Panc1 (cell line): ENCODE data around the gene SLC25A5. TPM values are rescaled to one million over a fixed set of nuclear protein-coding genes. Genes with fewer than 3 reads are reported as not detected.

Experiments
- ATAC-seq: fragments of 200-7000 bp; cut with Tn5 transposase; 2 replicates; pipeline ENCODE4 v1.9.1; 2020; ENCODE audit warnings: mild to moderate bottlenecking, moderate library complexity
- BruUV-seq: library from RNA; stranded (reverse); fragments of 400-500 nt; replicated peaks from 2 replicates; lab custom pipeline; 2021; lab: Mats Ljungman, UMichigan
- CTCF ChIA-PET: fragments of 300-600 bp; sonication (Branson Sonifier 250); formaldehyde crosslinking; loops from one replicate; lab custom pipeline; 2022; ENCODE audit warnings: antibody characterized with exemption; lab: Charles Lee
- POLR2A ChIA-PET: fragments of 300-600 bp; sonication (Branson Sonifier 250); formaldehyde crosslinking; loops from one replicate; lab custom pipeline; 2022; ENCODE audit warnings: antibody characterized with exemption; lab: Charles Lee
- DNase-seq: peaks from one replicate; pipeline ENCODE4 v3.0.0-alpha.2; 2010; ENCODE audit warnings: low read depth, low spot score
- H3K27ac ChIP-seq: 2 replicates; pipeline ENCODE4 v1.5.1; 2011; ENCODE audit warnings: mild to moderate bottlenecking, low read length, inconsistent platforms
- H3K27me3 ChIP-seq: fragments of 200-500 bp; sonication (Bioruptor generic); 2 replicates; pipeline ENCODE4 v1.6.0; 2014; ENCODE audit warnings: low read length, inconsistent platforms; ENCODE audit not compliant: control insufficient read depth, insufficient read depth
- H3K36me3 ChIP-seq: fragments of 200-500 bp; sonication (Bioruptor generic); 2 replicates; pipeline ENCODE4 v1.5.1; 2014; ENCODE audit warnings: inconsistent platforms, mild to moderate bottlenecking, low read length, moderate library complexity; ENCODE audit not compliant: control insufficient read depth, insufficient read depth
- H3K4me1 ChIP-seq: 2 replicates; pipeline ENCODE4 v1.5.1; 2011; ENCODE audit warnings: inconsistent platforms, mild to moderate bottlenecking, low read length, moderate library complexity; ENCODE audit not compliant: control insufficient read depth, insufficient read depth
- H3K4me3 ChIP-seq, 2 experiments: 2 replicates each; pipeline ENCODE4 v1.5.1; 2011 to 2012; ENCODE audit warnings: low read depth in 2 of 2, low read length in 2 of 2, mild to moderate bottlenecking in 2 of 2, inconsistent platforms in 1 of 2, moderate library complexity in 1 of 2
- H3K9me3 ChIP-seq: fragments of 200-500 bp; sonication (Bioruptor generic); 2 replicates; pipeline ENCODE4 v1.5.1; 2014; ENCODE audit warnings: low read depth, mild to moderate bottlenecking, inconsistent platforms, low read length, moderate library complexity; ENCODE audit not compliant: control insufficient read depth, insufficient read depth
- POLR2AphosphoS5 ChIP-seq: IDR thresholded peaks from 2 replicates; pipeline ENCODE4 v1.6.1; 2012; ENCODE audit warnings: mild to moderate bottlenecking, low read depth, low read length, moderate library complexity
- SIN3A ChIP-seq: IDR thresholded peaks from 2 replicates; pipeline ENCODE4 v1.6.1; 2012; ENCODE audit warnings: low read depth, mild to moderate bottlenecking, low read length, moderate library complexity, borderline replicate concordance; ENCODE audit not compliant: insufficient read depth
- TCF7L2 ChIP-seq: IDR thresholded peaks from 2 replicates; pipeline ENCODE4 v1.6.1; 2011; ENCODE audit warnings: mild to moderate bottlenecking, low read depth, low read length, inconsistent platforms
- in situ Hi-C: cut with HindIII; loops from 2 replicates; pipeline ENCODE4 v1.10.0; 2016; ENCODE audit warnings: low sequenced_read_pairs, low pct_unique_long_range_greater_than_20kb
- intact Hi-C: fragments of 100-400 bp; cut with micrococcal nuclease; formaldehyde crosslinking; loops from one replicate; pipeline ENCODE4 v1.10.0; 2022; ENCODE audit not compliant: unreplicated experiment
- total RNA-seq: library from RNA; stranded (reverse); gene quantifications from one replicate; pipeline ENCODE4 v1.2.1, GENCODE V29; 2021; ENCODE audit not compliant: unreplicated experiment
- TF ChIP-seq, protein P1 (sequence below): fragments of 450-650 bp; IDR thresholded peaks from 2 replicates; pipeline ENCODE4 v1.5.1; 2017; ENCODE audit warnings: mild to moderate bottlenecking
- TF ChIP-seq, protein P2 (sequence below), 2 experiments: IDR thresholded peaks; 2 replicates each; pipeline ENCODE4 v1.6.1; 2011 to 2012; ENCODE audit warnings: low read depth in 2 of 2, control low read depth in 1 of 2, low read length in 1 of 2, mild to moderate bottlenecking in 1 of 2, moderate library complexity in 1 of 2; ENCODE audit not compliant: insufficient read depth in 1 of 2

SLC25A5 gene
- total RNA-seq, 1 experiment from 2014 or later = 709 TPM

DNA sequence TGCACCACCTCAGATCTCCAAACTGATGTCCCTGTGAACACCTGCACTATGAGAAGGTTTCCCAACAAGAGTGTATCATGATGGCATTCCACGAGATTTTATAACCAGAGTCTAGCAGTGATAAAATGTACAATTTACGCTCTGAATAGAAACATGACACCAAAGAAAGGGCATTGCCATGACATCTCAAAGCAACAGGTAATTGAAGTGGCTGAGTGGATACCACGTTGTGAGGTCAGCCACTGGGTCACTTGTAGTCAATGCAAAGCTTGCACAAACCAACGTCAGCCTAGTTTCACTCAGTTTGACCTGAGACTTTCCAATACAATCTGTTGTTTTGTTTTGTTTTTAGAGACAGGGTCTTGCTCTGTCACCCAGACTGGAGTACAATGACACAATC lies 15.0 kb upstream of the SLC25A5 start:
- BruUV-seq = no TSS peak
- Histone ChIP-seq H3K27me3 (no peaks in the 10 kb centered on the region), H3K27ac (no peak overlapping the region), H3K9me3 (no peaks in the 10 kb centered on the region), H3K4me3 (no peak overlapping the region), H3K4me1 (no peaks in the 10 kb centered on the region), H3K36me3 (no peaks in the 10 kb centered on the region; the same call in 1 of the 2 replicates)
- TF ChIP-seq TCF7L2 (no peak), POLR2AphosphoS5 (no peak), SIN3A (no peak)
- TF ChIP-seq, protein P1, sequence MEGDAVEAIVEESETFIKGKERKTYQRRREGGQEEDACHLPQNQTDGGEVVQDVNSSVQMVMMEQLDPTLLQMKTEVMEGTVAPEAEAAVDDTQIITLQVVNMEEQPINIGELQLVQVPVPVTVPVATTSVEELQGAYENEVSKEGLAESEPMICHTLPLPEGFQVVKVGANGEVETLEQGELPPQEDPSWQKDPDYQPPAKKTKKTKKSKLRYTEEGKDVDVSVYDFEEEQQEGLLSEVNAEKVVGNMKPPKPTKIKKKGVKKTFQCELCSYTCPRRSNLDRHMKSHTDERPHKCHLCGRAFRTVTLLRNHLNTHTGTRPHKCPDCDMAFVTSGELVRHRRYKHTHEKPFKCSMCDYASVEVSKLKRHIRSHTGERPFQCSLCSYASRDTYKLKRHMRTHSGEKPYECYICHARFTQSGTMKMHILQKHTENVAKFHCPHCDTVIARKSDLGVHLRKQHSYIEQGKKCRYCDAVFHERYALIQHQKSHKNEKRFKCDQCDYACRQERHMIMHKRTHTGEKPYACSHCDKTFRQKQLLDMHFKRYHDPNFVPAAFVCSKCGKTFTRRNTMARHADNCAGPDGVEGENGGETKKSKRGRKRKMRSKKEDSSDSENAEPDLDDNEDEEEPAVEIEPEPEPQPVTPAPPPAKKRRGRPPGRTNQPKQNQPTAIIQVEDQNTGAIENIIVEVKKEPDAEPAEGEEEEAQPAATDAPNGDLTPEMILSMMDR = no peak
- TF ChIP-seq, protein P2, sequence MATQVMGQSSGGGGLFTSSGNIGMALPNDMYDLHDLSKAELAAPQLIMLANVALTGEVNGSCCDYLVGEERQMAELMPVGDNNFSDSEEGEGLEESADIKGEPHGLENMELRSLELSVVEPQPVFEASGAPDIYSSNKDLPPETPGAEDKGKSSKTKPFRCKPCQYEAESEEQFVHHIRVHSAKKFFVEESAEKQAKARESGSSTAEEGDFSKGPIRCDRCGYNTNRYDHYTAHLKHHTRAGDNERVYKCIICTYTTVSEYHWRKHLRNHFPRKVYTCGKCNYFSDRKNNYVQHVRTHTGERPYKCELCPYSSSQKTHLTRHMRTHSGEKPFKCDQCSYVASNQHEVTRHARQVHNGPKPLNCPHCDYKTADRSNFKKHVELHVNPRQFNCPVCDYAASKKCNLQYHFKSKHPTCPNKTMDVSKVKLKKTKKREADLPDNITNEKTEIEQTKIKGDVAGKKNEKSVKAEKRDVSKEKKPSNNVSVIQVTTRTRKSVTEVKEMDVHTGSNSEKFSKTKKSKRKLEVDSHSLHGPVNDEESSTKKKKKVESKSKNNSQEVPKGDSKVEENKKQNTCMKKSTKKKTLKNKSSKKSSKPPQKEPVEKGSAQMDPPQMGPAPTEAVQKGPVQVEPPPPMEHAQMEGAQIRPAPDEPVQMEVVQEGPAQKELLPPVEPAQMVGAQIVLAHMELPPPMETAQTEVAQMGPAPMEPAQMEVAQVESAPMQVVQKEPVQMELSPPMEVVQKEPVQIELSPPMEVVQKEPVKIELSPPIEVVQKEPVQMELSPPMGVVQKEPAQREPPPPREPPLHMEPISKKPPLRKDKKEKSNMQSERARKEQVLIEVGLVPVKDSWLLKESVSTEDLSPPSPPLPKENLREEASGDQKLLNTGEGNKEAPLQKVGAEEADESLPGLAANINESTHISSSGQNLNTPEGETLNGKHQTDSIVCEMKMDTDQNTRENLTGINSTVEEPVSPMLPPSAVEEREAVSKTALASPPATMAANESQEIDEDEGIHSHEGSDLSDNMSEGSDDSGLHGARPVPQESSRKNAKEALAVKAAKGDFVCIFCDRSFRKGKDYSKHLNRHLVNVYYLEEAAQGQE (IDR thresholded peaks at IDR 0.05; ENCODE audit: insufficient read depth in 1 of 2, low read depth in 2 of 2, low read length in 1 of 2) = no peak
- CTCF ChIA-PET = interaction anchor here (0.6 kb wide), 1 partner anchor 37 kb away, joined by 4 read pairs; no protein-coding TSS in a partner anchor
- POLR2A ChIA-PET = no interaction called here
- in situ Hi-C loops = no loop called here
- ATAC-seq (no peak), DNase-seq (no peak)
- intact Hi-C loops = no loop called here

DNA sequence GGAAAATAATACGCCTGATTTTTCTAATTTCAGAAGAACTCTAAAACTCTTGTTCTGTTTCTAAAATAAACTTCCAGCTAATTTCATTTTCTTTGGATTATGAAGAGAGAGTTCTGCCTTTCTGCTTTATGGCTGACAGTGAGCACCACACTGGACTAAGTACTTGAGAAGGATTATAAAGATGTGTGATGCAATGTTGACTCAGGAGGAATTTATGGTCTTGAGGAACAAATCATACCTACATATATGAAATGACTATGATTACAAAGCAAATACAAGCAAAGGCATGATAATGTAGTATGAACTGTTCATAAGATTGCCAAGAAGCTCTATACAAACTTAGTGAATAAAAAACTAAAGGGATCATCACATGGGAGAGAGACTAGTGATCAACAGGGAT lies 13.0 kb upstream of the SLC25A5 start:
- TF ChIP-seq TCF7L2 = no peak
- TF ChIP-seq, protein P2 (IDR thresholded peaks at IDR 0.05; ENCODE audit: insufficient read depth in 1 of 2, low read depth in 2 of 2, low read length in 1 of 2) = no peak
- TF ChIP-seq SIN3A = no peak
- no peak for TF ChIP-seq POLR2AphosphoS5
- TF ChIP-seq, protein P1 = no peak
- in situ Hi-C loops (no loop called here), intact Hi-C loops (no loop called here)
- Histone ChIP-seq H3K36me3 (no peaks in the 10 kb centered on the region; the same call in 1 of the 2 replicates), H3K4me1 (no peaks in the 10 kb centered on the region), H3K27ac (no peak overlapping the region), H3K4me3 (no peak overlapping the region), H3K27me3 (no peaks in the 10 kb centered on the region), H3K9me3 (no peaks in the 10 kb centered on the region)
- ATAC-seq (no peak), DNase-seq (no peak)
- POLR2A ChIA-PET = no interaction called here
- CTCF ChIA-PET = no interaction called here
- BruUV-seq = no TSS peak
